Muscle layer of duodenum (tissue), 2 donors: ENCODE measurements around the gene DLX2.
A peak's percentile ranks its signal among the peaks of the same experiment; 100 is the strongest.

Experiments
- H3K27ac ChIP-seq: one replicate; pipeline ENCODE4 v1.7.0; 2013; ENCODE audit warnings: mild to moderate bottlenecking, low read length
- H3K27me3 ChIP-seq: one replicate; pipeline ENCODE4 v1.7.0; 2013; ENCODE audit warnings: low read depth, mild to moderate bottlenecking, control low read depth, low read length
- H3K36me3 ChIP-seq, 2 donors: one replicate each; pipeline ENCODE4 v1.7.0; 2013; ENCODE audit warnings: low read length in 2 of 2, control low read depth in 1 of 2, mild to moderate bottlenecking in 1 of 2; ENCODE audit not compliant: insufficient read depth in 2 of 2, control insufficient read depth in 1 of 2
- H3K4me1 ChIP-seq, 2 donors: one replicate each; pipeline ENCODE4 v1.7.0; 2013; ENCODE audit warnings: low read length in 2 of 2, mild to moderate bottlenecking in 2 of 2, control low read depth in 1 of 2, moderate library complexity in 1 of 2; ENCODE audit not compliant: insufficient read depth in 2 of 2, control insufficient read depth in 1 of 2
- H3K4me3 ChIP-seq, 2 donors: one replicate each; pipeline ENCODE4 v1.7.0; 2013; ENCODE audit warnings: low read length in 2 of 2, low read depth in 1 of 2, mild to moderate bottlenecking in 1 of 2
- H3K9me3 ChIP-seq, 2 donors: one replicate each; pipeline ENCODE4 v1.7.0; 2013; ENCODE audit warnings: low read length in 2 of 2, control low read depth in 1 of 2, mild to moderate bottlenecking in 1 of 2; ENCODE audit not compliant: control insufficient read depth in 1 of 2
- donor health status: healthy.

Gene DLX2

DNA sequence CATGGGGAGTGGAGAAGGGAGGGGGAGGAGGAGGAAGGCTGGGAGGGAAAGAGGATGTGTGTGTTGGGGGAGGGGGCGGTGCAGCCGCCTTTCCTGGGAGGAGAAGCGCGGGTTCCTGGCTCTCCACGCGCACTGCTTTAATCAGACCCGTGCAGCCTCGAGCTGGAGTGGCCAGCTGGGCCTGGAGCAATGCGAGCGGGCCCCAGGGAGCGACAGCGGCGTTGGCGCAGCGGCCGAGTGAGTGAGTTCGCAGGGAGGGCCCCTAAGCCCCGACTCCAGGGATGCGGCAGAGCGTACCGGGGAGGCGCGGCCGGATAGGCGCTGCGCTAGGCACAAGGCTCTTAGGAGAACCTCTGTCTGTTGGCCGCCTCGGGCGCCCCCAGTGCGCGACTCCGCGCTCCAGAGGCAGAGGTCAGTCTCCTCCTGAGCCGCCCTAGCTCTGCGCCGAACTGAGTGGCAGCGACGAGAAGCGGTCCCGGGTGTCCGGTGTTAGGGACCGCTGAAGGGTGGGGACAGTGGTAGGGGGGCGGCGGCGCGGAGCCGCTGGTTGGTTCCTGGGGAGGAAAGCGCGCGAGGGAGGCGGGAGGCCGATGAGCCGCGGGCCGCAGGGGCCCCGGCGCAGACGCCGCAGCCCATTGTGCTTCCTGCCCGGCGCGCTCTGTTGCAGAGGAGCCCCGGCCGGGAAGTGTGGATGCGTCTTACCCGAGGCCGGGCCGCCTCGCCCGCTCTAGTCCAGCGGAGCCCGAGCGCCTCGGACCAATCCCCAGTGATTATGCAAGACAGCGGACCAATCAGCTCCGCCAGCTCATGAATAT, 17.8 kb downstream of the DLX2 start:
- H3K4me1 ChIP-seq, result peaks cover 0 to 40% of the 10 kb centered on the region in 2 donors

DNA sequence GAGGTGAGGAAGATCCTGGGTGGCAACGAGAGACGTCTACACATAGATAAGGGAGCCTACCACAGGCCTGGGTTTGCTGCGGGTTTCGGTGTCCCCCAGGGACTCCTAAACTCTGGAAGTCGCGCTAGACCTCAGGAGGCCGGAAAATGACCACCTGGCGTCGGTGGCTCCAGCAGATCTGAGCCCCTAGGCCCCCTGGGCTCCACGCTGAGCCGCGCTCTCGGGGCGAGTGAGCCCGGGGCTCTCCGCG, 18.4 kb downstream of the DLX2 start:
- H3K27ac ChIP-seq, result no peak overlapping the region
- peaks cover 95% of the 10 kb centered on the region for H3K27me3 ChIP-seq
- H3K4me1 ChIP-seq, result peaks cover 0 to 40% of the 10 kb centered on the region in 2 donors
- H3K9me3 ChIP-seq, result peaks cover 0 to 5% of the 10 kb centered on the region in 2 donors
- H3K4me3 ChIP-seq, result peak overlapping the region; percentile 33 to 65
- H3K36me3 ChIP-seq, result no peaks in the 10 kb centered on the region

More for the DNA sequence above, 17.8 kb downstream of the DLX2 start:
- Histone ChIP-seq H3K4me3 (peak overlapping the region; percentile 49 to 65), H3K27ac (no peak overlapping the region), H3K36me3 (no peaks in the 10 kb centered on the region), H3K27me3 (peaks cover 99% of the 10 kb centered on the region), H3K9me3 (peaks cover 0 to 5% of the 10 kb centered on the region in 2 donors)

DNA sequence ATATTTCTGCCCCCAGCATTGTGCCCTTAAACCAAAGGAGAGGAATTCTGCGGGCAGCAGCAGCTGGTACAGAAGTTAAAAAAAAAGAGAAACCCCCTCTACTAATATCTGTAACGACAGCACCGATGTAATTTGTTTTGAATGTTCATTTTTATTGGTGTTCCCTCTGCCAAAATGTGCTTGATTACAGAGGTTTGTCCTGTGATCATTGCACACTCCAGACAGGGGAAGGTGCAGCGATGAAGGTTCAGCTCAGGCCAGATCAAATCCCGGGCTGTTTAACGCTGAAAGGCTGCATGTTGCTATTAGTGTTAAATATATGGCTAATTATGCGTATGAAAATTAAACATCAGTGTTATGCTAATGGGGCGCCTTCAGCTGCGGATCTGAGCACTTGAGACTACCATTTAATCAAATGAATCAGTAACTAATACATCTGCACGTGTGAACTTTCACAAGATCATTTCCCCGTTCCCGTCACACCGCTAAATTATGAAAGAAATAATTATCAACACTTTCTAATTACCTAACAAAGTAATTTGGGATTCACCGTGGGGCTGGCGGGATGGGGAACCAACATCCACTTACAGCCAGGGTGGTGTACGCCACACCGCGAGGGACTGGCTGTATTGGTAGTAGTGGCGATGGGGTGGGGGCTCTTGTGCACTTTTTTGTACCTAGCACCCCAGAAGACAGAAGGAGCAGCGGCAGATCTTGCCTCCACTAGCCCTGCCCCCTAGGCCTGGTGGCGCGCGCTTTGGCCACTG, 18.9 kb downstream of the DLX2 start:
- H3K4me3 ChIP-seq, result peak overlapping the region in 1 of 2 donors; percentile 65

DNA sequence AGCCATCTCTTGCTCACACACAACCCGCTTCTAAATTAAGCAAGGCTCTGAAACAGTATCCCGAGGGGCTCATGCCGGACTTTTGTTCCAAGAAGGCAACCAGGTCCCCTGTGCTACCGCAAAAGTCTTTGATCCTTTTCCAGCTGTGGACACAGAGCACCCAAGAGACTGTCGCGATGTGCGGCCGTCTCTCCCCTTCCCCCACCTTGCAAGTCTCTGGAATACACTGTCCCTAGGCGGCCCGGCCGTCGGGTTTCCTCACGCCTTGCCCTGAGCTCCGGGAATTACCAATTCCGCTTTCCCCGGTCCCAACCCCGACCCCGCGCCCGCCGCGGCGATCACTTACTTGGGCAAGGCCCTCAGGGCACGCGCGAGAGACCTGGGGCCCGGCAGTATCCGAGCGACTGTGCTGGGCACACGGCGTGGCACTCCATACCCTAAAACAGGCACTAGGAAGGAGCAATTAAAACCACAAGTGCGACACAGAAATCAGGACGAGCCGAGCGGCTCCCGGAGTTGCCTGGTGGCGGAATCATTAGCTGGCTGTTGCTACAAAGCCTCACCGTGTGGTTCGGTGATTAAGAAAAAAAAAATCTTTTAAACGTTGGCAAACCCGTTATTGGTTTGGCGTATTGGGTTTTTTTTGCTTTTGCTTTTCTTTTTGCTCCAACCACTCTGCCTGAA, 19.6 kb downstream of the DLX2 start:
- H3K27ac ChIP-seq, result no peak overlapping the region
- H3K9me3 ChIP-seq, result peaks cover 0 to 5% of the 10 kb centered on the region in 2 donors
- H3K4me1 ChIP-seq, result peaks cover 0 to 40% of the 10 kb centered on the region in 2 donors
- H3K36me3 ChIP-seq, result no peaks in the 10 kb centered on the region
- peaks cover 83% of the 10 kb centered on the region for H3K27me3 ChIP-seq
- no peak overlapping the region for H3K4me3 ChIP-seq

More for the DNA sequence above, 18.9 kb downstream of the DLX2 start:
- Histone ChIP-seq H3K27me3 (peaks cover 90% of the 10 kb centered on the region), H3K36me3 (no peaks in the 10 kb centered on the region), H3K4me1 (peaks cover 0 to 40% of the 10 kb centered on the region in 2 donors), H3K9me3 (peaks cover 0 to 5% of the 10 kb centered on the region in 2 donors), H3K27ac (no peak overlapping the region)

DNA sequence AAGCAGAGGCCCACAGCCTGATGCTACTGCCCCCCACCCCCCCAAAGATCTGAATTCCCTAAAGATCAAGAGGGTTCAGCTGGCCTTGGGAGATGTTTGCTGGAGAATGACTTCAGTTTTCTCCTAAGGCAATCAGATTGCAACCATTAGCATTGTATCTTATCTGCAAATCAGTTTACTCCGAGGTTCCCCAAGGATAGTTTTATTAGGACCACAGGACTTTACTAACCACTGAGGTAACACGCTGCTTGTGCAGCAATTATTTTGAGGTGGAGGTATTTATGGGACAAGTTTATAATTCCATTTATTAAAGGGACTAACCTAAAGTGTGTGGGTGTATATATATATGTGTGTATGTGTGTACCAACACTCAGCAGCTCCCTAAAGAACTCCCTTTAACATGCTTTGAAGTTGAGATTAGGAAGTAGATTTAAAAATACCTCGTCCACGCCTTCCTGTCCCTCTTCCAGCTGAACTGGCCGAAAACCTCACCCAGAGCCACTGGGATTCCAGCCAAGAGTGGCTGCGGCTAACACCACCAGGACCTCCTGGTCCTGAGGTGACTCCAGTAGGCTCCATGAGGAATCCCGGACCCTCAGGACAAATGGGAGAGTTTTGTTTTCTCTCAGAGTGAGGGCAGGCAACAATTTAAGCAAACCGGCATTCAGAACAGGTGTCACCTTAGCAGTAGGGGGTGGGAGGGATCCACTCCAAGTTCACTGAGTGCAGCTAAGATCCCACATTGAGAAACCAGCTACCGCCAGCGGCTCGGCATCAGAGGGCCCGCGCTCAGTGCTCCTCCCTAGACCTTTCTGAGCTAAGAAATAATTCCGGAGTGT, 20.4 kb downstream of the DLX2 start:
- no peak overlapping the region for H3K27ac ChIP-seq
- no peaks in the 10 kb centered on the region for H3K36me3 ChIP-seq
- peaks cover 0 to 5% of the 10 kb centered on the region in 2 donors for H3K9me3 ChIP-seq
- H3K27me3 ChIP-seq, result peaks cover 75% of the 10 kb centered on the region
- H3K4me3 ChIP-seq, result no peak overlapping the region
- peaks cover 0 to 40% of the 10 kb centered on the region in 2 donors for H3K4me1 ChIP-seq

DNA sequence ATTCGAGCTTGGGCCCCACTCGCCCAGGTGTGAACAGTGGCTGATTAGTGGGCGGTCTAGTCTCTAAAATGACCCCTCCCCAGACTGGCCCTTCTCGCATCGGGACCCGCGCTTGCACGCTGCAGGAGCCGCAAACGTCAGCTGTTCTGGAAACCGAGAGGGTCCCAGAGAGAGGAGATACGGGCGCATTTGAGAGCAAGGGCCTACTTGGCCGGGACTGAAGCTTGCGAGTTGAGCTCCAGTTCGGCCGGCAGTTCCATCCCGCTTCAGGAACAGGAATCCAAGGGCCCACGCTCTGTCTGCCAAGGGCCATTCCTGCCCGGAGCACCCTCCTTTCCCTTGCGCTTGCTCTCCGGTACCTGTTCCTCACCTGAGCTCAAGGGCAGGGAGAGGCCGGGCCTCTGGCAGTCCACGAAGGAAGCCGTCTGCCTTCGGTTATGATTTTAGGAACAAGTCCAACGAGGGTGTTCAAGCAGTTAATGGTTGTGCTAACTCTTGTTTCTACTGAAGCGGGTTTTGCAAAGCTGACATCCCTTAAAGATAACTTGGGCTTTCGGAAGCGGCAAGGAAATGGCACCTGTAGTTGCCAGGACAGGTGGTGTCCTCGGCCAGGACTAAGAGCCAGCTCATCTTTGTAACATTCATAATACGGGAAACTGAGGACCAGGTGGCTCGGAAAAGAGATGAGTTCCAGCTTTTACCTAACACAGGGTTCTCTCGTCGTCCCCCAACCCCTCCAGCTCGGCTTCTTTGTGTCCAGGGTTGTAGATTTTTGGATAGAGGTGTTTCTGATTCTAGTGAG, 21.3 kb downstream of the DLX2 start:
- H3K4me3 ChIP-seq, result no peak overlapping the region
- H3K27me3 ChIP-seq, result peaks cover 66% of the 10 kb centered on the region
- peaks cover 0 to 5% of the 10 kb centered on the region in 2 donors for H3K9me3 ChIP-seq
- peaks cover 0 to 32% of the 10 kb centered on the region in 2 donors for H3K4me1 ChIP-seq
- H3K36me3 ChIP-seq, result no peaks in the 10 kb centered on the region
- no peak overlapping the region for H3K27ac ChIP-seq

DNA sequence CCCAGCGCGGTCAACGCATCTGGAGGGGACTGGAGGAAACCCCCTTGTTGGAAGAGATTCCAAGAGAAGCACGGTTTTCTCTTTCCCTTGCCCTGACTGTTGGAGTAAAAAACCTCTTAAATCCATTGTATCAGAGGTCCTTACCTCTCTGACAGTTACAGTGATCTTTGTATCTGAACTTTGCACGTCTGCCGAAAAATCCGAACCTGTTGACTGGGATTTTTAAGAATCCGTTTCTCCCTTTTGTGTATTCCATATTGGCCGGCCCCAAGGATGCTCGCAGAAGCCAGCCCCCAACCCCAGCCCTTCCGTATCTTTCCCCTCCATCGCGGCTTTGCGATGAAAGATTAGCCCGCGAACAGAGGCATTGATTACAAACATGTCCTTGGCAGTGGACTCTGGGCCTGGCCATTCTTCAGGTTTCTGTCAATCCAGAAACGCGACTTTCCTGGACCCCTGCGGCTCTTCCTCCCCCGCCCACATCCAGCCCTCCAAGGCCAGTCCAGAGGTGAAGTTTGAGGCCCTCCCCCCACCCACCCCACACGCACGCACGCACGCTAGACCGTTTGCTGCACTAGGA, 22.0 kb downstream of the DLX2 start:
- no peak overlapping the region for H3K4me3 ChIP-seq
- peaks cover 59% of the 10 kb centered on the region for H3K27me3 ChIP-seq
- H3K4me1 ChIP-seq, result peaks cover 0 to 25% of the 10 kb centered on the region in 2 donors
- H3K9me3 ChIP-seq, result peaks cover 0 to 5% of the 10 kb centered on the region in 2 donors
- H3K27ac ChIP-seq, result no peak overlapping the region
- no peaks in the 10 kb centered on the region for H3K36me3 ChIP-seq

DNA sequence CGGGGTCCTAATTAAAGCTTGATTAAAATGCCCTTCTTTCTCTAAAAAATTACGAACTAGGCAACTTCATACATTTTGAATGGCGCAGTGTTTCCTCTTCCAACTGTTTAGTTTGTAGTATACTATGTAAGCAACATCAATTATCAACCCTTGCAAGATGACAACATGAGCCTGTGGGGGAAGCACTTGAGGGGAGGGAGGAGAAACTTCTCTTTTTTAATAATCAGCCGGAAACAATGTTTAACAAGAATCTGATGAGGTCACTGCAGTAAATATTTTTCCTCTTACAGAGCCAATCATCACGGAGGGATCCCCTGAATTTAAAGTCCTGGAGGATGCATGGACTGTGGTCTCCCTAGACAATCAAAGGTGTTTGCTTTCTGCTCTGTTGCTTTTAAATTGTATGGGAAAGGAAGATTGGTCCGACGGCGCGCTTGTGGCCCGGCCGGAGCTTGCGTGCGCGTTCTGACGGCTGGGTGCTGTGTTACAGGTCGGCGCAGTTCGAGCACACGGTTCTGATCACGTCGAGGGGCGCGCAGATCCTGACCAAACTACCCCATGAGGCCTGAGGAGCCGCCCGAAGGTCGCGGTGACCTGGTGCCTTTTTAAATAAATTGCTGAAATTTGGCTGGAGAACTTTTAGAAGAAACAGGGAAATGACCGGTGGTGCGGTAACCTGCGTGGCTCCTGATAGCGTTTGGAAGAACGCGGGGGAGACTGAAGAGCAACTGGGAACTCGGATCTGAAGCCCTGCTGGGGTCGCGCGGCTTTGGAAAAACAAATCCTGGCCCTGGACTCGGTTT, 22.7 kb downstream of the DLX2 start:
- Histone ChIP-seq H3K36me3 (no peaks in the 10 kb centered on the region), H3K27ac (no peak overlapping the region), H3K4me3 (no peak overlapping the region), H3K27me3 (peaks cover 53% of the 10 kb centered on the region), H3K4me1 (peaks cover 0 to 18% of the 10 kb centered on the region in 2 donors), H3K9me3 (peaks cover 0 to 5% of the 10 kb centered on the region in 2 donors)

DNA sequence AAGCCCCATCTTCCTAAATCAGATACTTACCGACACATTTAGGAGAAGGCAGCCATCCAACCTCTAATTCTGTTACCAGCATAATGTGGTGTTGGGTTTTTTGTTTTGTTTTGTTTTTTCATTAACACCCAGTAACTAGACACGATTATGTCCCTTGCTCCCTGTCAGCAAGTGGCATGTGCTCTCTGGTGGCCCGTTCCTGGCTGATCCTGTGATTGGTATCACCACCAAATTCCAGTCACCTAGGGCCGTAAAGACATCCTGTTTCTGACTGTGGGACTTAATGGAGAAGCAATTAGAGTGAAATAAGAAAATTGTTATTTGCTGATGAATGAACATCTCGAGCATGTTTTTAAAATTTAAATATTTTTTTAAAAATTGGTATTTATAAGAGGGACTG, 23.3 kb downstream of the DLX2 start:
- Histone ChIP-seq H3K27me3 (peaks cover 46% of the 10 kb centered on the region), H3K9me3 (peaks cover 0 to 5% of the 10 kb centered on the region in 2 donors), H3K4me1 (peaks cover 0 to 12% of the 10 kb centered on the region in 2 donors), H3K4me3 (no peak overlapping the region), H3K36me3 (no peaks in the 10 kb centered on the region), H3K27ac (no peak overlapping the region)
